Measurements from ENCODE around the gene NTN1.

NTN1 gene

DNA sequence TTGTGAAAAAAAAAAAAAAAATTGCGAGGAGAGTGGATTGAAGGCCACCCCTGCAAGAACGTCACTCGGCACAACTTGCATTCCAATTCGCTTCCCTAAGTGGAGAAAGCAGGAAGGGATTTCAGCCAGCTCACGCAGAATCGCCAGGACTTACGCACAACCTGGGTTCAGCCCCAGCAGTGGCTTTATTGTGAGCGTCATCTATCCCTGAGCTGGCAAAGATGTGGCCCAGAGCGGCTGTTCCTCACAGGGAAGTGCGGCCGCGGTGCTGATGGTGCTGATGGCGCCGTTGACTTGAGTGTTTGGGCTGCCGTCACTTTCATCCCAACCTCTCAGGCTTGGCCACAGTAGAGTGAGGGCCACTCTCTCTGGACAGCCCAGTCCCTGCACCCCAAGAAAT is 197.6 kb downstream of the NTN1 start:
- DNase-seq (ENCODE audit: low spot score), result no peak

DNA sequence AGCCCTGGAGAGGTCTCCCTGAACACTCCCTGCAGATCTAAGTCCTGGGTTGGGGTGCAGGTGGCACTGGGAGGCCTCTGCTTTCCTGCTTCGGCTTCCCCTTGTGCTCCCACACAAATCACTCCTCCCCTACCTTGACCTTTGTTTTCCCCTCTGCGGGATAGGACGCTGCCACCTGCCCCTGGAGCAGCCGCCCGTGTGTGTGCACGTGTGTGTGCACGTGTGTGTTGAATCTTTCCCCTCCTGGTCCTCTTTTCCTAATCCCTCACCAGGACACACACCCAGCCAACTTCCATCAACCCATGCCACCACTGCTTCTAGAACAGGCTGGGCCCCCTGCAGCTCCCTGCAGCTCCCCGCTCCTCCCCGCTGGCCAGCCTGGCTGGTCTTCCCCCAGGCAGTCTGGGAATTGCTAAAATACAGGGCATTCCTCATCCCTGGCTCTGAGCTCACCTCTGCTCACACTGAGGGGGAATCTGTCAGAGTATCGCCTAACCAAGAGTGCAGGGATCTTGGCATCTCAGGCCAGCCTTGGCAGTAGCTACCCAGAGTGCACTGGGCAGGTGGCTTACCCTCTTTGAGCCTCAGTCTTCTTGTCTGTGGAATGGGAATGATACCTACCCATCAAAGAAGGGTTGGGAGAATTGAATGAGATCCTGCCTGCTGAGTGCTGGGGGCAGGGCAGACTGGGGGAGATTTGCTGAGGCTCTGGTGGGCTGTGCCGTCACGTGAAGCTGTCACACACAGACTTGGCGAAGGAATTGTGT is 198.5 kb downstream of the NTN1 start:
- no peak for DNase-seq (ENCODE audit: low spot score)

DNA sequence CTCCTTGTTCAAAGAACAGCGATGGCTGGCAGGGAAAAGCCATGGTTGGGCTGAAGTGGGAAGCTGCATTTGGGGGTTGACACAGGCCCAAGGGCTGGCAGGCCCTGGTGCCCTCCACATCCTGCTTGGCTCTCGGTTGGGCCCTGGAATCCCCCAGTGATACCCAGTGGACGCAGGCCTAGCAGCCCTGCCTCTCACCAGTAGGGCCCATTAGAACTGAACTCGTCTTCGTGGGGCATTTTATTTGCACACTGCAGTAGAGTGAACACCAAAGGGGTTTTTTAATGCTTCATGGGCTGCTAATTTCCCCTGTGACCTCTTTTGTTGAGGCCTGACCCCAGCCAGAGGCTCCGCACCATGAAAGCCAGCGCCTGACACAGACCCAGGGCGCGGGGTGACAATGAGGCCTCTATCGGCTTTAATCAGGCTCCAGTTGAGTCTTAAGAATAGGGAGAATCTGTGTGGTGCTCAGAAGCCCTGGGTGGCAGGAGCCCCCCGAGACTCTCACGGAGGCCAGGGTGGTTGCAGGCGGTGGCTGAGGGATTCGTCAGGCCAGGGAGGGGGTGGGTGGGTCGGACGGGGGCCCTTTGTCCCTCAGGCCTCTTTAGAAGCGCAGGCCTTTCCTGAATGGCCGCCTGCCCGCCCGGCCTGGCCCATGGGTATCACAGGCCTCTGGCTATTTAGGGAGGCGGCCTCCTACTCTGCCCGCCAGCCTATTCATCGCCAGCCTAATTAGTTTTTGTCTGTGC is 199.3 kb downstream of the NTN1 start:
- no peak for DNase-seq (ENCODE audit: low spot score)

DNA sequence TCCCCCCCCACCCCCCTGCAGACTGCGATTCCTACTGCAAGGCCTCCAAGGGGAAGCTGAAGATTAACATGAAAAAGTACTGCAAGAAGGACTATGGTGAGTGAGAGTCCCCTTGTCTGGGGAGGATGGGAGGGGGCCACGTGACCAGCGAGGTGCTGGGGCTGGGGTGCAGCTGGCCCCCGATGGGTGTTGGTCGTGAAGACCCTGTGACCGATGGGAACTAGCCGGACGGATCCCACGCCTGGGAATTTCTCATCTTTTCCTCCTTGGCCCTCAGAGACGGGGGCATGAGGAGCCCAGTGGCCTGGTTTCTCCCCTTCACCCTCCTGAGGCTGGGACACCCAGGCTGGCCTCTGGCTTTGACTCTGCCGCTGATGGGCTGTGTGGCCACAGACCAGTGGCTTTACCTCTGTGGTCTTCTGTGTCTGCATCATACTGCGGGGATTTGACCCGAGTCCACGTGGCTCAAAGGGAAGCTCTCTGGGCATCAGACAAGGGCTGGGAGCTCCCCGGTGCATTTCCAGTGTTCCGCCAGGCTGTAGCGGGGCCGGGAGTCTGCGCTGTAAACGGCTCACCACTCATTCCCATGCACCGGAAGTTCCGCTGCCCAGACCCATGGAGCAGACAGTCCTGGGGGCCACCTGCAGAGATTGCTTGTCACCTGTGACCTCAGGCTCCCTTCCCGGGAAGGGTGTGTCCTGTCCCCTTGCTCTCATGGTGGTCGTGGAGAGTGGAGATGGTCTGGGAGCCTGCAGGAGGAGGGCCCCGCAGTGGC is 200.0 kb downstream of the NTN1 start:
- no peak for DNase-seq (ENCODE audit: low spot score)

GRCh38 chr17:9221922-9222180 is 200.5 kb downstream of the NTN1 start:
- no peak for DNase-seq (ENCODE audit: low spot score)

- no peak for DNase-seq (ENCODE audit: low spot score)
Measured at GRCh38 chr17:9223531-9223930, 202.2 kb downstream of the NTN1 start.

DNA sequence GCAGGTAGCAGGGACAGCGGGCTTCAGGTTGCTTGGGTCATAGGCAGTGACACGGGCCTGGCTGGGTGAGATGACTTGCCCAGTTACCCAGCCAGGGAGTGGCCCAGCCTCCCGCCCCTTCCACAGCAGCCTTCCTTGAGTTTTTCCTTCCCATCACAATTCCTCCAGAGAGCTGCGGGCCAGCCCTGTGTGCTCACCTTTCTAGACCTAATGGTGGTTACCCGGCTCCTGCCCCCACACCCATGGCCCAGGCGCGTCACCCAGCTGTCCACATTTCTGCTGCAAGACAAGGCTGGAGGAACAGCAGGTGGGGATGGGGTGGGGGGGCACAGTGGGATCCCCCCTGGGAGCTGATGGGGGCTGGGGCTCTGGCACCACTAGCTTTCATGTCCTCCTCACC is 203.2 kb downstream of the NTN1 start:
- DNase-seq (ENCODE audit: low spot score), result no peak

DNA sequence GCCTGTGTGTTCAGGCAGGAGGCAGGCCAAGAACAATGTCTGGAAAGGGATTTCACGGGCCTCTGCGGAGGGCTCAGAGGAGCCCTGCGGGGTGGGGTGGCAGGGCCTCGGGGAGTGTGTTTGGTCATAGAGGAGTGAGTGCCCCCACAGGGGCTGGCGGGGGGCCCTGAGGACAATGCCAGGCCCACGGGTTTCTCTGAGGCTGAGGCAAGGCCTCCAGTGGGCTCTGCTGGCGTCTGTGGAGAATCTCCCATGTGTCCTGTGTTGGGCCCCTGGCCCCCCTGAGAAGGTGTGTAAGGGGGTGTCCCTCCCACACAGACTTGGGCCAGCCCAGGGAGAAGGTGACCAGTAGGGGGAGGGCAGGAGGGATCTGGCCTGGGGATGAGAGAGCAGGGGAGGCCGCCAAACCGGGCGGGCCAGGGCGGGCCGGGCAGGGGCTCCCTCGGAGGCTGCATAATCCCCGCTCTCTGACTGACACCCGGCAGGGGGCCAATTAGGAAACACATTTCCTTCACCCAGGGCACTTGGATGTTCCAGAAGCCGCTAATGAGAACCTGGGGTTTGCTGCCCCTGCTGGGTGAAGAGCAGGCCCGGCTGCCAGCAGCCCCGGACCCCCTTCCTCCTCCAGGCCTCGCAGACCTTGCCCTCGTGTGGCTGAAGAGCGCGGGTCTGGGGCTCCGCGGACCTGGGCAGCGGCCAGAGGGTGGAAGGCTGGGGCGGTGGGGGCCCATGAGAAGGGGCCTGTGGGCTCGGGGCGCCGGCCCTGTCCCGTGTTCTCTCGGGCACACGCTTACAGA is 204.2 kb downstream of the NTN1 start:
- DNase-seq (ENCODE audit: low spot score), result no peak

- no peak for DNase-seq (ENCODE audit: low spot score)
Measured at GRCh38 chr17:9226130-9226793, 205.0 kb downstream of the NTN1 start.

DNA sequence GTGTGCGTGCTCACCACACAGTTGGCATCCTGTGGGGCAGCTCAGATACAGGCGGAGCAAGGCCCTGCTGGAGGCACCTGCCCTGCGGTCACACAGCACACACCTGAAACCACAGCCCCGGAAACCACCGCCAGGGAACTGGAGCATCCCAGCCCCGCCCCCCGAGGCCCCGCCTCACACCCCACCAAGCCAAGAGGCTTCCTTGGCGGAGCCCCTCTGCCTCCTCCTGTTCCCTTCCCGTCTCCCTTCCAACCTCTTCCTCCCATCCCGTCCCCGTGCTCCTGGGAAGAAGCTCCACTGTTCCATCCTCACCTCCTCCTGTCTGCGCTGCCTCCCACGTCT is 205.5 kb downstream of the NTN1 start:
- DNase-seq (ENCODE audit: low spot score), result no peak

- DNase-seq (ENCODE audit: low spot score), result no peak
Measured at GRCh38 chr17:9227819-9228407, 206.6 kb downstream of the NTN1 start.

GRCh38 chr17:9228408-9229159 is 207.3 kb downstream of the NTN1 start:
- DNase-seq (ENCODE audit: low spot score), result no peak

DNA sequence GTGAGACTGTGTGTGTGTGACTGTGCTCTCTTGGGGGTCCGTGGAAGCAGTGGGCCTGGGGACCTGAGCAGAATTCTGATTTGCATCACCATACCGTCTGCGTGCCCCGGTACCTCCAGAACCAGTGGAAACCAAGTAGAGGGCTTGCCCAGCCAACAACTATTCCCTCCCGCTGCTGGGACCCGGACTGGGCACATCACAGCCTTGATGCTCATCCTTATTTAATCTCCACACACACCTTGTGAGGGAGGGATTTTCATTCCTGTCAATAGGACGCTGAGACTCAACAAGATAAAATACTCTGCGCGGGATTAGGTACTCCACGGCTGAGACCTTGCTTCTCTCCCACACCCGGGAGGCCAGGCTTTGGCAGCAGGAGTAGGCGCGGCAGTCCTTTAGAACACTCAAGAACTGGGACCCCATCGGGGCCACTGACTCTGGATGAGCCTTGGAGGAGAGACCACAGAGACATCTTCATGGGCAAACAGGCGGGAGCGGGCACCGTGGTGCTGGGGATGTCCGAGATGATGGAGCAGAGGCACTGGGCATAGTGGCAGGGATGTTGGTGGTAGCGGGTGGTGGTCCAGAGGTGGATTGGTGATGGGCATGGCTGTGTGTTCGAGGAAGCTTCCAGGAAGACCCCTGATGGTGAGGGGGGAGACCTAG is 208.0 kb downstream of the NTN1 start:
- DNase-seq (ENCODE audit: low spot score), result no peak

DNA sequence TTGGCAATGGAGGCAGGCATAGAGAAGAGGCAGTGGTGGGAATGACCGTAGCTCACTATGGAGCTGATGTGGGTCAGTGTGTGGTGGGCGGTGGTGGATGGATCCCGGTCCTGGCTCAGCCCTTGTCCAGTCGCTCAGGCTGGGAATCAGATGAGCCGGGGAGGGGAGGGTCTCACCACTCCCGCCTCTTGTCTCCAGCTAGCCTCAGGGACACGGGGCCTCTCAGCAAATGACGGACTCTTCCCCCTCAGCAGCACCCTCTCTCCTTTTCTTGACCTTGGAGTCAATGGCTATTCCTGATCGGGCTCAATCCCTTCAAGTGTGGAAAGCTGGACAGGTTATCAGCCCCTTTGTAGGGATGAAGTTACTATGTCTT is 208.5 kb downstream of the NTN1 start:
- DNase-seq (ENCODE audit: low spot score), result no peak

GRCh38 chr17:9230346-9230745 is 209.0 kb downstream of the NTN1 start:
- no peak for DNase-seq (ENCODE audit: low spot score)

DNA sequence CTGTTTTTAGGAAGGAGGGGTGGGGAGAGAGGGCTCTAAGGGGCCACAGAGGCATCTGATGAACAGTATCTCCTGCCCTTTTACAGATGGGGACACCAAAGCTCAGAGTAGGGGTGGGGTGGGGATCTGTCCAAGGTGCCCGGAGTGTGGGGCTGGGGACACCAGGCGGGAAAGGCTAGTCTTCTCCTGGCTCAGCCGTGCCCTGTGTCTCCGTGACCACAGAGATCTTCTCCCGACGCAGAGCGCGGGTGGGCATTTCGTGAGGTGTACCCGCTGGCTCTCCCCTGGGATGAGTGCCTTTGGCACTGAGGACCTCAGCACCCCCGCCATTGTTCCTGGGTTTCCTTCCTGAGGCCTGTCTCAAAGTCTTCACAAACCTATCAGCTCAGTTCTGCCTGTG is 209.6 kb downstream of the NTN1 start:
- no peak for DNase-seq (ENCODE audit: low spot score)

DNA sequence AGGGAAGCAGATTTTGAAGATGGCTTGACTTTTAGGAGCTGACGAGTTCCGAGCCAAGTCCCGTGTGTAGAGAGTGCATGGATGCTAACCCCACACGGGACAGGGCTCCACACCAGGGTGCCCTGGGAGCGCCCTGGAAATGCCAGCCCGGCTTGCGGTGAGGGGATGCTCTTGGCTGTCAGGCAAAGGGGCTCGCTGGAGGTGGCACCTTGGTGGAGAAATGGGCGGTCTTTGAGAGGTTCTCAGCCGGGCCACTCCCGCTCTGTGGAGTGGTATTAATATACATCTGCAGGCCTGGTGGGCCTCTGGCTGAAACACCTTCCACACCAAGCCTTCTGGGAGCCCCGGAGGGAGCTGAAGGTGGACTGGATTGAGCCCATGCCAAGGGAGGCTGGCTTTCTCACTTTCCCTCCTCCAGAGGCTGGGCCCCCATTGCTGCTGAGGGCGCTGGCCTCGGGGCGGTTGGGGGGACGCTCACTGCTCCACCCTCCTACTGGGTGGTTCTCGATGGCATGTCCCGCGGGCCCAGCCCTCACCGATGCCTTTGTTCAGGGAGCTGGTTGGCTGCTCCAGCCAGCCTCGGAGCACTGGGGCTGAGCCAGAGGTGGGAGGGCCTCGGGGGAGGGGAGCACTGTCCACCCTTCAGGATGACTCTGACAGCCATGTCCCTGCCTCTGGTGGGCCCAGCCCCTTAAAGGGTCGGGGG is 210.3 kb downstream of the NTN1 start:
- no peak for DNase-seq (ENCODE audit: low spot score)

DNA sequence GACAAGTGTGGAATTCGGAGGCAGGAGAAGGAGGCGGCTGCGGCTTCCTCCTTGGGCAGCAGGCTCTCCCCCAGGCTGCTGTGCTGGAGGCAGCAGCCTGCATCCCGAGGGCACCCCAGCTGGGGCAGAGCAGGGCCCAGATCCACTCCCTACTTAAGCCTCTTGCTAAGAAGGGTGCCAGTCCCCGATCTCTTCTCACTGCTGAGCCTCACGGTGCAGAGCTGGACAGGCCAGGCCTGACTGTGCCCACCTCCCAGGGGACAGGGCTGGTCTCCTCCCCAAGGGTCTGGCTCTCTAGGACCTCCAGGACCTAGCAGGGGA is 210.8 kb downstream of the NTN1 start:
- DNase-seq (ENCODE audit: low spot score), result no peak

DNA sequence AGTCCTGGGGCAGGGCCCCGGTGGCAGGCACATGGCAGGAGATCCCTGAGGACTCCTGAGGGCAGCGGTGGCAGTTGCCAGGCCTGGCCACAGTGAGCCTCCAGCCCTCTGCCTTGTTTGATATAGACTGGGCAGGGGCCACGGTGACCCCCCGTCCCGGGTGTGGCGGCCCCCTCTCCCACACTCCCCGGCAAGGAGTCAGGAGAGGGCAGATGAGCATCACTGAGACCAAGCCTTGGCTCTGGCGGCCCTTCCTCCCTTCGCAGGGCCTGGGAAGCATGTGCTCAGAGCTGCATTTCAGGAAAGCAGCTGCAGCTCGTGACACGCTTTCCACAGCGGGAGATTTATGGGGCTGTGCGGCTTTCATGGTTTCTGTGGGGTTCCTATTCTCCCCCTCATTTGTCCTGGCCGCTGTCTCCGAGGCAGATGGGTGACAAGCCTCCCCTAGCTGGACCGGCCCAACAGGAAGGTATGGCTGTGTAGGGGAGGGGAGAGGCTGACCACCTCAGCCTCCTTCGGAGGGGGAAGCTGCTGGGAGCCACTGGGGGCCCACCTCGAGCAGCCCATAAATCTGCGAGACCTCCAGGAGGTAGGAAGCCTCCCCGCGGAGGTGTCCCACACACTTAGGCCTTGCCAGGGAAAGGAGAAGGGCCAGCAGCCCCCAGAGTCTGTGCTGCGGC is 211.4 kb downstream of the NTN1 start:
- DNase-seq (ENCODE audit: low spot score), result no peak

Measured in hepatic stellate cell (primary cell).